OCI-LY1 (cell line): Measurements from ENCODE around the gene CNNM4.

Experiments used
- H2AFZ ChIP-seq: fragments of 200-600 bp; sonication (generic), shearing (Covaris generic); 2 replicates; pipeline ENCODE4 v1.6.0; 2014; ENCODE audit warnings: antibody characterized with exemption, mild to moderate bottlenecking, low read length
- H3F3A ChIP-seq: fragments of 200-600 bp; sonication (generic), shearing (Covaris generic); 2 replicates; pipeline ENCODE4 v1.6.0; 2014; ENCODE audit warnings: mild to moderate bottlenecking, antibody characterized with exemption, low read length, moderate library complexity; ENCODE audit not compliant: insufficient read depth
- H3K27ac ChIP-seq: fragments of 200-600 bp; sonication (generic); 2 replicates; pipeline ENCODE4 v1.5.1; 2014; ENCODE audit warnings: low read length, mixed run types, mild to moderate bottlenecking, low read depth; ENCODE audit not compliant: poor library complexity, severe bottlenecking
- H3K27me3 ChIP-seq: fragments of 200-600 bp; sonication (generic); 2 replicates; pipeline ENCODE4 v1.6.0; 2014; ENCODE audit warnings: antibody characterized with exemption, mild to moderate bottlenecking, low read length, moderate library complexity; ENCODE audit not compliant: insufficient read depth
- H3K36me3 ChIP-seq: fragments of 200-600 bp; sonication (generic); 2 replicates; pipeline ENCODE4 v1.6.1; 2014; ENCODE audit warnings: mild to moderate bottlenecking, antibody characterized with exemption, low read length, moderate library complexity, mixed read lengths; ENCODE audit not compliant: insufficient read depth
- H3K4me1 ChIP-seq: fragments of 200-600 bp; sonication (generic); 2 replicates; pipeline ENCODE4 v1.5.1; 2014; ENCODE audit warnings: mild to moderate bottlenecking, low read length, moderate library complexity; ENCODE audit not compliant: insufficient read depth, severe bottlenecking
- H3K4me2 ChIP-seq: fragments of 200-600 bp; sonication (generic), shearing (Covaris generic); 2 replicates; pipeline ENCODE4 v1.6.1; 2014; ENCODE audit warnings: low read length
- H3K4me3 ChIP-seq: fragments of 200-600 bp; sonication (generic); 2 replicates; pipeline ENCODE4 v1.5.1; 2014; ENCODE audit warnings: low read length, low read depth, mild to moderate bottlenecking, mixed read lengths; ENCODE audit not compliant: poor library complexity, severe bottlenecking
- H3K79me2 ChIP-seq: fragments of 200-600 bp; shearing (Covaris generic); 2 replicates; pipeline ENCODE4 v1.6.1; 2016; ENCODE audit warnings: mixed run types, low read length, mixed read lengths; ENCODE audit not compliant: insufficient read depth
- H3K9ac ChIP-seq: fragments of 200-600 bp; sonication (generic), shearing (Covaris generic); 2 replicates; pipeline ENCODE4 v1.6.1; 2014; ENCODE audit warnings: mild to moderate bottlenecking, low read length, mixed read lengths
- H3K9me2 ChIP-seq: fragments of 200-600 bp; sonication (generic), shearing (Covaris generic); 2 replicates; pipeline ENCODE4 v1.6.1; 2014; ENCODE audit warnings: low read depth, mild to moderate bottlenecking, low read length, mixed read lengths
- H3K9me3 ChIP-seq: fragments of 200-600 bp; shearing (Covaris generic); 2 replicates; pipeline ENCODE4 v1.6.1; 2014; ENCODE audit warnings: low read length, mixed read lengths
- H4K20me1 ChIP-seq: fragments of 200-600 bp; sonication (generic), shearing (Covaris generic); 2 replicates; pipeline ENCODE4 v1.6.0; 2016; ENCODE audit warnings: mild to moderate bottlenecking, low read length; ENCODE audit not compliant: insufficient read depth
- CTCF ChIP-seq: fragments of 200-600 bp; sonication (generic), shearing (Covaris generic); IDR thresholded peaks from 2 replicates; pipeline ENCODE4 v1.5.1; 2017; ENCODE audit warnings: mild to moderate bottlenecking, antibody characterized with exemption, low read length, moderate library complexity, mixed read lengths
- EZH2 ChIP-seq: fragments of 200-600 bp; sonication (generic), shearing (Covaris generic); IDR thresholded peaks from 2 replicates; pipeline ENCODE4 v1.8.0; 2017; ENCODE audit warnings: borderline replicate concordance, mixed run types, mild to moderate bottlenecking, antibody characterized with exemption, low read length, moderate library complexity, mixed read lengths

The CNNM4 gene

DNA sequence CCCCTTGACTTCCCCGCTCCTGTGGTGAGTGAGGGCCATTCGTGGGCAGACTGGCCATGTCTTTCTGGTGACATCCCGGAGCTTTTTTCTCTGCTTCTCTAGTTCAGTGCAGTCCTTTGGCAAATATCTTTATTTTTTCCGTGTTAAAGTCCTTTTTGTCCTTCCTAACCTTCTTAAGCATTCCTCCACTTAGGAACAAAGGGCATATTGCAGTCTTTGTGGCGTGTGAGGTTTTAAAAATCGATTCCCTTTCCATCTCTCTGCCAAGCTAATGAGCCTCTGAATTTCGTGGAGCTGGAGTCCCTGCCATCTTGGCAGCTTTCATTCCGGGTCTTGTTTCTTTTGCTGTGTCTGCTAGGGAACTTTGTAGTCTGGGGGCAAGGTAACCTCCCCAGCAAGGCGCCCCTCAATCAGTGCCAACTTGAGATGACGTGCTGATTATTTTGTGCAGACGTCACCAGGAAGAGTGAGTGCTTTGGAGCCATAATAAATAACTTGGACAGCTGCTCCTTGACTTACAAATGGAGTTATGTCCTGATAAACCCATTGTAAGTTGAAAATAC is 60.5 kb downstream of the CNNM4 start:
- no peaks in the 10 kb centered on the region for H3K79me2 ChIP-seq
- no peaks in the 10 kb centered on the region for H3K27me3 ChIP-seq
- H2AFZ ChIP-seq = no peak overlapping the region
- H3K4me3 ChIP-seq = no peak overlapping the region
- peaks cover 18% of the 10 kb centered on the region for H3K36me3 ChIP-seq
- no peak for TF ChIP-seq EZH2
- TF ChIP-seq CTCF = no peak
- H4K20me1 ChIP-seq = no peaks in the 10 kb centered on the region
- peaks cover 43% of the 10 kb centered on the region for H3K4me1 ChIP-seq
- no peak overlapping the region for H3K9ac ChIP-seq
- no peaks in the 10 kb centered on the region for H3F3A ChIP-seq
- no peak overlapping the region for H3K27ac ChIP-seq
- H3K9me3 ChIP-seq = no peaks in the 10 kb centered on the region
- H3K9me2 ChIP-seq = no peaks in the 10 kb centered on the region
- no peak overlapping the region for H3K4me2 ChIP-seq

GRCh38 chr2:96822786-96823185 is 62.1 kb downstream of the CNNM4 start:
- Histone ChIP-seq H3K4me2 (no peak overlapping the region), H2AFZ (no peak overlapping the region), H3K27ac (no peak overlapping the region), H3K9ac (no peak overlapping the region), H3K4me1 (peaks cover 35% of the 10 kb centered on the region), H3K79me2 (no peaks in the 10 kb centered on the region), H3K27me3 (no peaks in the 10 kb centered on the region), H3K4me3 (no peak overlapping the region), H3F3A (no peaks in the 10 kb centered on the region), H3K9me2 (no peaks in the 10 kb centered on the region), H4K20me1 (no peaks in the 10 kb centered on the region), H3K9me3 (no peaks in the 10 kb centered on the region), H3K36me3 (peaks cover 32% of the 10 kb centered on the region)
- no peak for TF ChIP-seq EZH2
- TF ChIP-seq CTCF = no peak

- H3K9ac ChIP-seq = no peak overlapping the region
- H3K9me3 ChIP-seq = no peaks in the 10 kb centered on the region
- TF ChIP-seq CTCF = no peak
- no peak for TF ChIP-seq EZH2
- no peaks in the 10 kb centered on the region for H3K79me2 ChIP-seq
- H4K20me1 ChIP-seq = no peaks in the 10 kb centered on the region
- peaks cover 36% of the 10 kb centered on the region for H3K36me3 ChIP-seq
- H3K9me2 ChIP-seq = no peaks in the 10 kb centered on the region
- H3K27ac ChIP-seq = no peak overlapping the region
- no peak overlapping the region for H3K4me2 ChIP-seq
- H3K4me3 ChIP-seq = no peak overlapping the region
- H2AFZ ChIP-seq = no peak overlapping the region
- no peaks in the 10 kb centered on the region for H3F3A ChIP-seq
- H3K27me3 ChIP-seq = no peaks in the 10 kb centered on the region
- peaks cover 31% of the 10 kb centered on the region for H3K4me1 ChIP-seq
Observed at GRCh38 chr2:96823198-96823597, 62.5 kb downstream of the CNNM4 start.
